B cell (primary cell): ENCODE results near the gene NSD1. TPM values are rescaled to one million over a fixed set of nuclear protein-coding genes. Genes with fewer than 3 reads are reported as not detected.

Source experiments
- ATAC-seq: fragments of 200-7000 bp; cut with Tn5 transposase; one replicate; pipeline ENCODE4 v1.10.0; 2021; ENCODE audit warnings: low read depth, mild to moderate bottlenecking, moderate number of reproducible peaks, moderate library complexity
- CTCF ChIA-PET: fragments of 350-600 bp; sonication (Branson Sonifier 250); formaldehyde crosslinking; loops from one replicate; lab custom pipeline; 2021; ENCODE audit warnings: antibody characterized with exemption, inconsistent platforms; lab: Charles Lee
- POLR2A ChIA-PET: fragments of 350-600 bp; sonication (Branson Sonifier 250); formaldehyde crosslinking; loops from one replicate; lab custom pipeline; 2021; ENCODE audit warnings: antibody characterized with exemption; lab: Charles Lee
- DNase-seq: peaks from one replicate; pipeline ENCODE4 v3.0.0; 2013
- H2AFZ ChIP-seq: 2 replicates; pipeline ENCODE4 v1.6.1; 2012; ENCODE audit warnings: mild to moderate bottlenecking, low read depth, low read length; ENCODE audit not compliant: insufficient read depth, poor library complexity, severe bottlenecking
- H3K27ac ChIP-seq, 2 donors: 1 replicate in 1 of 2; 2 replicates in 1 of 2; pipeline ENCODE4 v1.5.1; 2012 to 2013; ENCODE audit warnings: low read length in 2 of 2, mild to moderate bottlenecking in 2 of 2, moderate library complexity in 1 of 2
- H3K27me3 ChIP-seq, 4 experiments: fragments of 200-600 bp in 1 of 4; sonication (generic) in 1 of 4; replicated peaks in 1 of 4; 1 replicate in 2 of 4; 2 replicates in 2 of 4; pipeline versions ENCODE4 v1.6.1 to v1.7.0; 2013 to 2016; ENCODE audit warnings: low read length in 3 of 4, mild to moderate bottlenecking in 2 of 4, mixed read lengths in 1 of 4, moderate library complexity in 1 of 4; ENCODE audit not compliant: insufficient read depth in 4 of 4, control insufficient read depth in 3 of 4; ENCODE audit errors: control extremely low read depth in 1 of 4
- H3K36me3 ChIP-seq, 2 experiments: replicated peaks in 1 of 2; 1 replicate in 1 of 2; 2 replicates in 1 of 2; pipeline versions ENCODE4 v1.6.1 to v1.7.1; 2013; ENCODE audit warnings: low read length in 1 of 2; ENCODE audit not compliant: insufficient read depth in 2 of 2, control insufficient read depth in 1 of 2; ENCODE audit errors: control extremely low read depth in 1 of 2, extremely low read depth in 1 of 2
- H3K4me1 ChIP-seq, 2 donors: fragments of 200-600 bp in 1 of 2; sonication (generic) in 1 of 2; 1 replicate in 1 of 2; 2 replicates in 1 of 2; pipeline versions ENCODE4 v1.5.1 to v1.6.1; 2013 to 2017; ENCODE audit warnings: low read length in 2 of 2; ENCODE audit not compliant: control insufficient read depth in 2 of 2, insufficient read depth in 2 of 2
- H3K4me2 ChIP-seq: replicated peaks from 2 replicates; pipeline ENCODE3; 2012; ENCODE audit warnings: mild to moderate bottlenecking, low read depth, low read length; ENCODE audit not compliant: poor library complexity, severe bottlenecking
- H3K4me3 ChIP-seq, 5 experiments: fragments of 200-600 bp in 1 of 5; sonication (generic) in 1 of 5; 1 replicate in 3 of 5; 2 replicates in 2 of 5; pipeline versions ENCODE4 v1.5.1 to v1.7.0; 2011 to 2016; ENCODE audit warnings: low read length in 4 of 5, mild to moderate bottlenecking in 4 of 5, low read depth in 2 of 5, control low read depth in 1 of 5, moderate library complexity in 1 of 5; ENCODE audit not compliant: insufficient read depth in 1 of 5; ENCODE audit errors: control extremely low read depth in 1 of 5, extremely low read depth in 1 of 5
- H3K79me2 ChIP-seq: fragments of 200-600 bp; sonication (generic); one replicate; pipeline ENCODE4 v1.6.0; 2016; ENCODE audit warnings: low read length; ENCODE audit not compliant: control insufficient read depth, insufficient read depth
- H3K9ac ChIP-seq: fragments of 200-600 bp; sonication (generic); 2 replicates; pipeline ENCODE4 v1.6.1; 2017; ENCODE audit warnings: mild to moderate bottlenecking, low read length, moderate library complexity
- H3K9me3 ChIP-seq, 3 donors: one replicate each; pipeline versions ENCODE4 v1.6.1 to v1.7.1; 2013; ENCODE audit warnings: low read length in 2 of 3; ENCODE audit not compliant: control insufficient read depth in 2 of 3, insufficient read depth in 1 of 3; ENCODE audit errors: control extremely low read depth in 1 of 3
- H4K20me1 ChIP-seq: 2 replicates; pipeline ENCODE4 v1.6.0; 2012; ENCODE audit warnings: mild to moderate bottlenecking, low read length; ENCODE audit not compliant: insufficient read depth, control insufficient read depth, poor library complexity, severe bottlenecking
- H3K27ac Mint-ChIP-seq: one replicate; pipeline ENCODE4 v1.8.0; 2021; ENCODE audit warnings: mixed read lengths
- H3K27me3 Mint-ChIP-seq: one replicate; pipeline ENCODE4 v1.8.0; 2021; ENCODE audit warnings: mixed read lengths
- H3K4me1 Mint-ChIP-seq: one replicate; pipeline ENCODE4 v1.8.0; 2021; ENCODE audit warnings: mixed read lengths
- H3K4me3 Mint-ChIP-seq: one replicate; pipeline ENCODE4 v1.8.0; 2021; ENCODE audit warnings: mixed read lengths
- H3K9me3 Mint-ChIP-seq: one replicate; pipeline ENCODE4 v1.8.0; 2022; ENCODE audit warnings: mixed read lengths; ENCODE audit not compliant: insufficient read depth
- CTCF ChIP-seq: fragments of 200-600 bp; IDR thresholded peaks from one replicate; pipeline ENCODE4 v1.8.0; 2022; ENCODE audit warnings: antibody characterized with exemption, mild to moderate bottlenecking
- EZH2 ChIP-seq: IDR thresholded peaks from 2 replicates; pipeline ENCODE4 v1.6.1; 2012; ENCODE audit warnings: borderline replicate concordance, low read depth, mild to moderate bottlenecking, moderate library complexity, low read length; ENCODE audit not compliant: insufficient read depth, poor library complexity, severe bottlenecking
- WGBS: methylation state at CpG from one replicate; pipeline ENCODE4 v1.1.5; 2013; ENCODE audit warnings: missing lambda C conversion rate; ENCODE audit not compliant: insufficient coverage; 5-methylcytosine and 5-hydroxymethylcytosine counted together
- intact Hi-C: fragments of 100-400 bp; cut with micrococcal nuclease; formaldehyde crosslinking; loops from one replicate; pipeline ENCODE4 v1.10.0; 2022
- polyA plus RNA-seq: library from polyadenylated mRNA; depleted of rRNA; stranded (reverse); fragments of >200 nt; gene quantifications from 2 replicates; pipeline ENCODE4 v1.2.3, GENCODE V29; 2012
- total RNA-seq, 2 donors: library from RNA; stranded (reverse); fragments of 120-200 nt in 1 of 2; gene quantifications; 1 replicate in 1 of 2; 2 replicates in 1 of 2; pipeline versions ENCODE4 v1.2.3 to v1.2.4, GENCODE V29; 2013 to 2022

NSD1 gene
- total and polyA plus RNA-seq, 2 donors (not counting 1 experiment from before 2014, with no cell fraction given), result 10.8 to 145 TPM

- no peak overlapping the region for H3K27ac Mint-ChIP-seq
- Histone ChIP-seq H3K9ac (no peak overlapping the region), H3K36me3 (peaks cover 8 to 35% of the 10 kb centered on the region in 2 experiments), H2AFZ (no peak overlapping the region), H3K4me3 (no peak overlapping the region), H3K27me3 (no peaks in the 10 kb centered on the region), H3K4me2 (no peak overlapping the region), H4K20me1 (peaks cover 41% of the 10 kb centered on the region), H3K79me2 (peaks cover 54% of the 10 kb centered on the region), H3K4me1 (no peaks in the 10 kb centered on the region), H3K9me3 (no peaks in the 10 kb centered on the region), H3K27ac (no peak overlapping the region)
- H3K9me3 Mint-ChIP-seq, result no peaks in the 10 kb centered on the region
- no peaks in the 10 kb centered on the region for H3K27me3 Mint-ChIP-seq
- ATAC-seq, result no peak
- ChIA-PET CTCF (interaction anchor here (0.7 to 5.5 kb wide), 3 partner anchors 39 to 120 kb away, joined by 3 to 38 read pairs (median 4); no protein-coding TSS in a partner anchor), POLR2A (interaction anchor here (0.7 kb wide), 1 partner anchor 100 kb away, joined by 5 read pairs; no protein-coding TSS in a partner anchor)
- intact Hi-C loops, result no loop called here
- 96% methylated on average over 2 of the region's 4 CpGs for WGBS
- peaks cover 8% of the 10 kb centered on the region for H3K4me1 Mint-ChIP-seq
- no peak overlapping the region for H3K4me3 Mint-ChIP-seq
- no peak for DNase-seq
- TF ChIP-seq EZH2 (no peak), CTCF (no peak)
These were observed 99.6 kb downstream of the NSD1 start for GRCh38 chr5:177233206-177233605.

GRCh38 chr5:177233802-177234201 lies 100.2 kb downstream of the NSD1 start:
- H3K27me3 ChIP-seq, result no peaks in the 10 kb centered on the region
- no peaks in the 10 kb centered on the region for H3K4me1 ChIP-seq
- H3K27ac ChIP-seq, result no peak overlapping the region
- ChIA-PET CTCF (interaction anchor here (1.0 to 5.5 kb wide), 2 partner anchors 84 to 120 kb away, joined by 3 to 38 read pairs; no protein-coding TSS in a partner anchor), POLR2A (no interaction called here)
- H3K9me3 ChIP-seq, result no peaks in the 10 kb centered on the region
- no peaks in the 10 kb centered on the region for H3K9me3 Mint-ChIP-seq
- peaks cover 48% of the 10 kb centered on the region for H3K79me2 ChIP-seq
- TF ChIP-seq CTCF (no peak), EZH2 (no peak)
- H3K36me3 ChIP-seq, result peaks cover 8 to 37% of the 10 kb centered on the region in 2 experiments
- intact Hi-C loops, result no loop called here
- H3K4me1 Mint-ChIP-seq, result peaks cover 8% of the 10 kb centered on the region
- no peak overlapping the region for H3K4me2 ChIP-seq
- H3K27ac Mint-ChIP-seq, result no peak overlapping the region
- peaks cover 37% of the 10 kb centered on the region for H4K20me1 ChIP-seq
- no peak overlapping the region for H3K4me3 ChIP-seq
- DNase-seq (no peak), ATAC-seq (no peak)
- H3K27me3 Mint-ChIP-seq, result no peaks in the 10 kb centered on the region
- no peak overlapping the region for H2AFZ ChIP-seq
- no peak overlapping the region for H3K9ac ChIP-seq
- H3K4me3 Mint-ChIP-seq, result no peak overlapping the region
